ENCODE measurements around the gene PALLD. TPM values are rescaled to one million over a fixed set of nuclear protein-coding genes. Genes with fewer than 3 reads are reported as not detected.
A peak's percentile ranks its signal among the peaks of the same experiment; 100 is the strongest.

Gene PALLD
- total RNA-seq, 1 experiment from 2014 or later = 26.7 TPM

DNA sequence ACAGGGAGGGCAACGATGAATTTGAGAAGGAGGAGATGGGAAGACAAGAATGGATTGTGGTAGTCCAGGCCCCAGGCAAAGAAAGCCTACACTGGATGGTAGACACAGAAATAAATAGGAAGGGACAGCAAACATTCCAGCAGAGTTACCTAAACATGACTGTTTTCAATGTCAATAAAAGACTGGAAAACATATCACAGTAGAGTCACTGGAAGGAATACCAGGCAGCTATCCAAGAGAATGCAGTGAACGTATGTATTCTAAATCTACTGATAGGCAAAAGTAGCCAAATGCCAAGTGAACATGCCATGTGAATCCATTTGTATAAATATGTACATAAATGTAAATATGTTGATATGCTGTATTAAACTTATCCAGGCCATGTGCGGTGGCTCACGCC is 183.0 kb downstream of the PALLD start:
- H3F3A ChIP-seq (ENCODE audit: low read length, unreplicated experiment) = no peaks in the 10 kb centered on the region
- intact Hi-C loops (cut with micrococcal nuclease) = no loop called here
- no peaks in the 10 kb centered on the region for H4K20me1 ChIP-seq (ENCODE audit: low read length)
- no TSS peak for BruUV-seq (replicated peaks)
- H3K27ac ChIP-seq (ENCODE audit: low read length) = peak overlapping the region; percentile 87
- TF ChIP-seq, protein P1, sequence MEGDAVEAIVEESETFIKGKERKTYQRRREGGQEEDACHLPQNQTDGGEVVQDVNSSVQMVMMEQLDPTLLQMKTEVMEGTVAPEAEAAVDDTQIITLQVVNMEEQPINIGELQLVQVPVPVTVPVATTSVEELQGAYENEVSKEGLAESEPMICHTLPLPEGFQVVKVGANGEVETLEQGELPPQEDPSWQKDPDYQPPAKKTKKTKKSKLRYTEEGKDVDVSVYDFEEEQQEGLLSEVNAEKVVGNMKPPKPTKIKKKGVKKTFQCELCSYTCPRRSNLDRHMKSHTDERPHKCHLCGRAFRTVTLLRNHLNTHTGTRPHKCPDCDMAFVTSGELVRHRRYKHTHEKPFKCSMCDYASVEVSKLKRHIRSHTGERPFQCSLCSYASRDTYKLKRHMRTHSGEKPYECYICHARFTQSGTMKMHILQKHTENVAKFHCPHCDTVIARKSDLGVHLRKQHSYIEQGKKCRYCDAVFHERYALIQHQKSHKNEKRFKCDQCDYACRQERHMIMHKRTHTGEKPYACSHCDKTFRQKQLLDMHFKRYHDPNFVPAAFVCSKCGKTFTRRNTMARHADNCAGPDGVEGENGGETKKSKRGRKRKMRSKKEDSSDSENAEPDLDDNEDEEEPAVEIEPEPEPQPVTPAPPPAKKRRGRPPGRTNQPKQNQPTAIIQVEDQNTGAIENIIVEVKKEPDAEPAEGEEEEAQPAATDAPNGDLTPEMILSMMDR (conservative IDR thresholded peaks at IDR 0.05; ENCODE audit: low read depth, low read length) = no peak
- TF ChIP-seq EZH2phosphoT487 (IDR thresholded peaks at IDR 0.05; ENCODE audit: borderline replicate concordance, low read length) (no peak), EZH2 (IDR thresholded peaks at IDR 0.05; ENCODE audit: low read length, unreplicated experiment) (no peak)
- no peaks in the 10 kb centered on the region for H3K27me3 ChIP-seq (ENCODE audit: low read length)
- DNase-seq = peak; percentile 92
- peak overlapping the region; percentile 49 for H3K4me2 ChIP-seq (ENCODE audit: low read length)
- POLR2A ChIA-PET (ENCODE audit: unreplicated experiment) = no interaction called here
- peaks cover 34% of the 10 kb centered on the region for H3K4me1 ChIP-seq (ENCODE audit: insufficient read depth, low read length)
- no peaks in the 10 kb centered on the region for H3K9me3 ChIP-seq (ENCODE audit: low read length)
- no peak overlapping the region for H3K4me3 ChIP-seq (ENCODE audit: low read length)
- ATAC-seq = peak; percentile 97
- no peaks in the 10 kb centered on the region for H3K79me2 ChIP-seq (ENCODE audit: low read length)
- H2AFZ ChIP-seq (ENCODE audit: low read length) = no peak overlapping the region
- CTCF ChIA-PET = interaction anchor here (1.0 kb wide), 1 partner anchor 75 kb away, joined by 5 read pairs; no protein-coding TSS in a partner anchor
- peaks cover 11% of the 10 kb centered on the region for H3K36me3 ChIP-seq (ENCODE audit: low read depth, low read length)
- no peak overlapping the region for H3K9ac ChIP-seq (ENCODE audit: low read length)
- no peaks in the 10 kb centered on the region for H3K9me2 ChIP-seq (replicated peaks; ENCODE audit: low read length)

DNA sequence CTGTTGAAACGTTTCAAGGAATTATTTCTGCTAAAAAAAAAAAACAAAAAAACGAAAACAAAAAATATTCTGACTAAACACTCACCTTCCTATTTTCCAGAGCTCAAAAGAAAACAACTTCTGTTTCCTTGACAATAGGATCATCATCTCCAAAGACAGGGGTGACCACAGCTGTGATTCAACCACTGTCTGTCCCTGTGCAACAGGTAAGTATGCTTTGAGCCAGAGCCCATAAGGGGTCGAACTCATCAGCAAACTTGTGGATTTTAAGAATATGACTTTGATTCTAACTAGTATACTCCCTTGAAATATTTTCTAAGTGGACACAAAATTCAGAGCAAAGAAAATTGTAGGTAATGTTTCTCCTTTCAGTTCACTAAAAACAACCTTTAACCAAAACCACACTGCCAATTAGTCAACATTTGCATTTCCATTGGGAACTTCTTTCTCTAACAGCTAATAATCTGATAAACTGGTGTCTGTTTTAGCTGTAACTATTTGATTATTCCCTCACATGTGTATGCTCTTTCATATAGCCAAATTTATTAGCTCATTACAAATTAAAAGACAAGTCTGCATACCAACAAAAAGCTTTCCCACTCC is 186.1 kb downstream of the PALLD start:
- ChIA-PET POLR2A (ENCODE audit: unreplicated experiment) (interaction anchor here (0.6 kb wide), 1 partner anchor 65 kb away, joined by 3 read pairs; no protein-coding TSS in a partner anchor), CTCF (no interaction called here)
- Histone ChIP-seq H3F3A (ENCODE audit: low read length, unreplicated experiment) (no peaks in the 10 kb centered on the region), H3K27ac (ENCODE audit: low read length) (0 out of 2 replicates have a peak overlapping the region, but pooled peaks have one; percentile 0), H3K9me3 (ENCODE audit: low read length) (no peaks in the 10 kb centered on the region), H3K36me3 (ENCODE audit: low read depth, low read length) (peaks cover 9% of the 10 kb centered on the region), H3K79me2 (ENCODE audit: low read length) (no peaks in the 10 kb centered on the region), H3K27me3 (ENCODE audit: low read length) (no peaks in the 10 kb centered on the region), H4K20me1 (ENCODE audit: low read length) (no peaks in the 10 kb centered on the region), H3K4me1 (ENCODE audit: insufficient read depth, low read length) (peaks cover 34% of the 10 kb centered on the region), H3K4me3 (ENCODE audit: low read length) (no peak overlapping the region), H3K4me2 (ENCODE audit: low read length) (no peak overlapping the region), H2AFZ (ENCODE audit: low read length) (no peak overlapping the region), H3K9ac (ENCODE audit: low read length) (no peak overlapping the region), H3K9me2 (replicated peaks; ENCODE audit: low read length) (no peaks in the 10 kb centered on the region)
- intact Hi-C loops (cut with micrococcal nuclease) = no loop called here
- no TSS peak for BruUV-seq (replicated peaks)
- no peak for ATAC-seq
- peak; percentile 11 for DNase-seq
- TF ChIP-seq EZH2phosphoT487 (IDR thresholded peaks at IDR 0.05; ENCODE audit: borderline replicate concordance, low read length) (no peak), EZH2 (IDR thresholded peaks at IDR 0.05; ENCODE audit: low read length, unreplicated experiment) (no peak)
- TF ChIP-seq, protein P1 (conservative IDR thresholded peaks at IDR 0.05; ENCODE audit: low read depth, low read length) = no peak

DNA sequence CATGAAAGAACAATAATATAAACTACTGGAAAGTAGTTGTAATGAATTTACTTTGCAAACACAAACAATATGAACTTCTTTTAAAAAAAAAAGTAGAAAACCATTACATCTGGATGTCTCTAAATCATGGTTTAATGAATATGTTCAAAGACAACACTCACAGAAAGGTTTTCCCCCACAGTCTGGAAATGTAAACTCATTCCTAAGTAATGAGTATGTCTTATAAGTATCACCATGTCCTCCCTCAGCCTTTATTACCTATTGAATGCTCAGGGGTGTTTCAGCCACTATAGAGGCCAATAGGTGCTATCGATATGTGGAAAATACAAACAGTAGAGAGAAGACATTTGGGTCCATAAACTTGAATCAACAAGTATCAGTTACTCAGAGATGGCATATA is 186.7 kb downstream of the PALLD start:
- no peak overlapping the region for H3K4me2 ChIP-seq (ENCODE audit: low read length)

More for the DNA sequence above, 186.7 kb downstream of the PALLD start:
- TF ChIP-seq EZH2 (IDR thresholded peaks at IDR 0.05; ENCODE audit: low read length, unreplicated experiment) (no peak), EZH2phosphoT487 (IDR thresholded peaks at IDR 0.05; ENCODE audit: borderline replicate concordance, low read length) (no peak)
- TF ChIP-seq, protein P1 (conservative IDR thresholded peaks at IDR 0.05; ENCODE audit: low read depth, low read length) = no peak
- POLR2A ChIA-PET (ENCODE audit: unreplicated experiment) = no interaction called here
- Histone ChIP-seq H3K9ac (ENCODE audit: low read length) (no peak overlapping the region), H3K27ac (ENCODE audit: low read length) (0 out of 2 replicates have a peak overlapping the region, but pooled peaks have one; percentile 0), H3F3A (ENCODE audit: low read length, unreplicated experiment) (no peaks in the 10 kb centered on the region), H3K4me1 (ENCODE audit: insufficient read depth, low read length) (peaks cover 34% of the 10 kb centered on the region), H3K79me2 (ENCODE audit: low read length) (no peaks in the 10 kb centered on the region), H3K36me3 (ENCODE audit: low read depth, low read length) (peaks cover 9% of the 10 kb centered on the region), H3K9me2 (replicated peaks; ENCODE audit: low read length) (no peaks in the 10 kb centered on the region), H3K27me3 (ENCODE audit: low read length) (no peaks in the 10 kb centered on the region), H2AFZ (ENCODE audit: low read length) (no peak overlapping the region), H4K20me1 (ENCODE audit: low read length) (no peaks in the 10 kb centered on the region), H3K9me3 (ENCODE audit: low read length) (no peaks in the 10 kb centered on the region), H3K4me3 (ENCODE audit: low read length) (no peak overlapping the region)
- CTCF ChIA-PET = no interaction called here
- ATAC-seq (no peak), DNase-seq (peak; percentile 25)
- BruUV-seq (replicated peaks) = no TSS peak
- intact Hi-C loops (cut with micrococcal nuclease) = no loop called here
